NCI-H446 (cell line): ENCODE results near the gene ABCD3.
"Not testable (repeated sequence)": the region's sequence is repeated elsewhere in the genome, so short reads cannot be mapped to it uniquely, and the experiment has no call there.

ENCODE experiments used
- DNase-seq, 2 experiments: peaks; one replicate each; lab custom pipeline; 2025; lab: John Stamatoyannopoulos, UW

The ABCD3 gene

GRCh38 chr1:94416901-94417727 is 1.1 kb upstream of the ABCD3 start:
- peak in 1 of 2 experiments; percentile 15 for DNase-seq

GRCh38 chr1:94417728-94417977 is 536 bp upstream of the ABCD3 start:
- DNase-seq = no peak

GRCh38 chr1:94418664-94419655 is 771 bp downstream of the ABCD3 start:
- peak; percentile 32 to 55 for DNase-seq

GRCh38 chr1:94422115-94422820 is 4.1 kb downstream of the ABCD3 start:
- DNase-seq = no peak

GRCh38 chr1:94425821-94426484 is 7.8 kb downstream of the ABCD3 start:
- DNase-seq = no peak

DNA sequence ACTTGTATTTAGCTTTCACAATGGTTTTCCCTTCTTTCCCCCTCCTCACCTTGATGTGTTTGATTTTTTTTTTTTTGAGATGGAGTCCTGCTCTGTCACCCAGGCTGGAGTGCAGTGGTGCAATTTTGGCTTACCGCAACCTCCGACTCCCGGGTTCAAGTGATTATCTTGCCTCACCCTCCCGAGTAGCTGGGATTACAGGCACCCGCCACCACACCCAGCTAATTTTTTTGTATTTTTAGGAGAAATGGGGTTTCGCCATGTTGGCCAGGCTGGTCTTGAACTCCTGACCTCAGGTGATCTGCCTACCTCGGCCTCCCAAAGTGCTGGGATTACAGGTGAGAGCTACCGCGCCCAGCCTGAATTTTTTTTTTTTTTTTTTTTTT is 8.3 kb downstream of the ABCD3 start:
- DNase-seq = not testable (repeated sequence)

DNA sequence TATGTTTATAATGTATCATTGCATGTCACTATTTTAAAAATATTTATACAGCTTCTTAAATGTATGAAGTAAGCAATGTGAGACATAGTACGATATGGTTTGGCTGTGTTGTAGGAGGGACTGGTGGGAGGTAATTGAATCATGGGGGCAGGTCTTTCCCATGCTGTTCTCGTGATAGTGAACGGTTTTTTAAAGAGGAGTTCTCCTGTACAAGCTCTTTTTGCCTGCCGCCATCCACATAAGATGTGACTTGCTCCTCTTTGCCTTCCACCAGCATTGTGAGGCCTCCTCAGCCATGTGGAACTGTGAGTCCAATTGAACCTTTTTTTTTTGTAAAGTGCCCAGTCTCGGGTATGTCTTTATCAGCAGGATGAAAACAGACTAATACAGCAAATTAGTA is 10.3 kb downstream of the ABCD3 start:
- DNase-seq = no peak

DNA sequence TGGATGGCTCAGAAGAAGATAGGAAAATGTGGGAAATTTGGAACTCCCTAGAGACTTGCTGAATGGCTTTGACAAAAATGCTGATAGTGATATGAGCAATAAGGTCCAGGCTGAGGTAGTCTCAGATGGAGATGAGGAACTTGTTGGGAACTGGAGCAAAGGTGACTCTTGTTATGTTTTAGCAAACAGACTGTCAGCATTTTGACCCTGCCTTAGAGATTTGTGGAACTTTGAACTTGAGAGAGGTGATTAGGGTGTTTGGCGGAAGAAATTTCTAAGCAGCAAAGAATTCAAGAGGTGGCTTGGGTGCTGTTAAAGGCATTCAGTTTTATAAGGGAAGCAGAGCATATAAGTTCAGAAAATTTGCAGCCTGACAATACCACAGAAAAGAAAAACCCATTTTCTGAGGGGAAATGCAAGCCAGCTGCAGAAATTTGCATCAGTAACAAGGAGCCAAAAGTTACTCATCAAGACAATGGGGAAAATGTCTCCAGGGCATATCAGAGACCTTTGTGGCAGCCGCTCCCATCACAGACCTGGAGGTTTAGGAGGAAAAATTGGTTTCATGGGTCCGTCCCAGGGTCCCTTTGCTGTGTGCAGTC is 10.8 kb downstream of the ABCD3 start:
- DNase-seq = not testable (repeated sequence)

DNA sequence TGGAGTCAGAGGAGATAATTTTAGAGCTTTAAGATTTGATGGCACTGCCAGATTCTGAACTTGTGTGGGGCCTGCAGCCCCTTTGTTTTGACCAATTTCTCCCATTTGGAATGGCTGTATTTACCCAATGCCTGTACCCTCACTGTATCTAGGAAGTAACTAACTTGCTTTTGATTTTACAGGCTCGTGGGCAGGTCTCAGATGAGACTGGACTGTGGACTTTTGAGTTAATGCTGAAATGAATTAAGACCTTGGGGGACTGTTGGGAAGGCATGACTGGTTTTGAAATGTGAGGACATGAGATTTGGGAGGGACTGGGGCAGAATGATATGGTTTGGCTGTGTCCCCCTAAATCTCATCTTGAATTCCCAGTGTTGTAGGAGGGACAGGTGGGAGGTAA is 11.9 kb downstream of the ABCD3 start:
- DNase-seq = not testable (repeated sequence)

DNA sequence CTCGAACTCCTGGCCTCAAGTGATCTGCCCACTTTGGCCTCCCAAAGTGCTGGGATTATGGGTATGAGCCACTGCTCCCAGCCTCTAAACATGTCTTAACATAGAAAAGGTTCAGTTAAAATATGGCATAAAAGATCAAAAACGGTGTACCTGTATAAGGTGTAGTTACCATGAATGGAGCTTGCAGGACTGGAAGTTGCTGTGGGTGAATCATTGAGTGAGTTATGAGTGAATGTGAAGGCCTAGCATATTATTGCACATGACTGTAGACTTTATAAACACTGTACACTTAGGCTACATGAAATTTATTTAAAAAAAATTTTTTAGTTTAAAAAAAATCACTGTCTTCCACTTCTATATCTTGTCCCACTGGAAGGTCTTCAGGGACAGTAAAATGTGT is 15.7 kb downstream of the ABCD3 start:
- DNase-seq = no peak

DNA sequence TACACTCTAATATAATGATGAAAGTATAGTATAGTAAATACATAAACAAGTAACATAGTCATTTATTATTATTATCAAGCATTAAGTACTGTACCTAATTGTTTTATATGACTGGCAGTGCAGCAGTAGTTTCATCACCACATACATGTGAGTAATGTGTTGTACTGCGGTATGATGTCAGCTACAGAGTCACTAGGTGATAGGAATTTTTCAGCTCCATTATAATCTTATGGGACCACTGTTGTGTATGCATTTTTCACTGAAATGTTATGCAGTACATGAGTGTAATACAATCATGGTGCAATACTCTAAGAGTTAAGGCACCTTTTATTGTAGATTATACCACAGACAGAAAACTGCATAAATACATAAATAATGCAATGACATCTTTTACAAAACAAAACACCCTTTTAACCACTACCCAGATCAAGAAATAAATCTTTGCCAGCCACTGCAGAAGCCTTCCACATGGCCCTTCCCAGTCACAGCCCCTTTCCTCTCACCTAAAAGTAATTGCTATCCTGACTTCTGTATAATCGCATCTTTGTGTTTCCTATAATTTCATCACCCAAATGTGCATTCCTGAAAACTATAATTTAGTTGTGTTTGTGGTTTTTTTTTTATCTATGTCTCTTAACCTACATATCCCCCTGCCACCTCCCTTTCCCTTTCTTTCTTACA is 16.3 kb downstream of the ABCD3 start:
- no peak for DNase-seq

DNA sequence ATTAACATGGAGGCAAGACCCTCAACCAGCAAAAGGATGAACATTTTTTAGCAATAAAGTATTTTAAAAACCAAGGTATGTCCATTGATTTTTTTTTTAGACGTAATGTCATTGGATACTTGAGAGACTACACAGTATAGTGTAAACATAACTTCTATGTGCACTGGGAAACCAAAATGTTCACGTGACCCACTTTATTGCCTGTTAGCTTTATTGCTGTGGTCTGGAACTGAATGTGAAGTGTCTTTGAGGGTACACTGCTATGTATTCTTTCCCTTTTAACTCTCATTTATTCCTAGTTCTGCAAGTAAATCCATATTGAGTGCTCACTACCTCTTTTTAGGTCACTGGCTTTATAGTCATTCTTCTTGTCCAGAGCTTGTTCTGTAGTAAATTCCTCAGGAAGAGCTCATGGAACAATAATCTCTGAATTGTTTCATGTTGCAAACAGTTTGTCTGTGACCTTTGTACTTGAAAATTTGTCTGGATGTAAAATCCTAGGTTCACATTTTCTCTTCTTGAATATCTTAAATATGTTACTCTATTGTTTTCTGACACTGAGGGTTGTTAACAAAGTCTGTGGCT is 20.6 kb downstream of the ABCD3 start:
- DNase-seq = no peak

DNA sequence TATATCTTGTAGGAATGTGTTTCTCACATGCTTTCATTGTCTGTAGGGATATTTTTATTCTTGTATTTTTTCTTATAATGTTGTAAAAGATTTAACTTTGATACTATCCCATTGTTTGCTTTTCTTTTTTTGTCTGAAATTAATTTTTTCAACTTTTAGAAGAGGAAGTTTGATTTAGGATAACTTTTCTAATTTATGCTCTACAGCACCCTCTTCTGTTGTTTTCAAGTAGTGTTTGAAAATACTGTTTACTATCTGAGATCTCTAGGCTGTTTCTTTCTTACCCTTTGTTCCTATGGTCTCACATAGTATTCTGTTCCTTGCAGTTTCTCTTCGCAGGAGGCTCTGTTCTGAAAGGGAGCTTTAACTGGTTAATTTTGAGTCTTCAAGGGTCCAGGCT is 21.9 kb downstream of the ABCD3 start:
- DNase-seq = no peak

GRCh38 chr1:94443067-94443466 is 24.9 kb downstream of the ABCD3 start:
- not testable (repeated sequence) for DNase-seq

GRCh38 chr1:94444819-94445218 is 26.6 kb downstream of the ABCD3 start:
- not testable (repeated sequence) for DNase-seq

GRCh38 chr1:94445733-94446132 is 27.5 kb downstream of the ABCD3 start:
- DNase-seq = not testable (repeated sequence)

GRCh38 chr1:94446177-94446576 is 28.0 kb downstream of the ABCD3 start:
- DNase-seq = not testable (repeated sequence)

- not testable (repeated sequence) for DNase-seq
These were observed 30.6 kb downstream of the ABCD3 start for GRCh38 chr1:94448741-94449140.

DNA sequence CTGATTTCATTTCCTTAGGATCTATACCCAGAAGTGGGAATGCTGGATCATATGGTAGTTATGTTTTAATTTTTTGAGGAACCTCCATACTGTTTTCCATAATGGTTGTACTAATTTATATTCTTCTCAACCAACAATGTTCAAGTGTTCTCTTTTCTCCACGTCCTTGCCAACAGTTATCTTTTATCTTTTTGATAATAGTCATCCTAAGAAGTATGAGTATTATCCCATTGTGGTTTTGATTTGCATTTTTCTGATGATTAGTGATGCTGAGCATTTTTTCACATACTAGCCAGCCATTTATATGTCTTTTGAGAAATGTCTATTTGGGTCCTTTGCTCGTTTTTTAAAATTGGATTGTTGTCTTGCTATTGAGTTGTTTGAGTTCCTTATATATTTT is 38.5 kb downstream of the ABCD3 start:
- no peak for DNase-seq

DNA sequence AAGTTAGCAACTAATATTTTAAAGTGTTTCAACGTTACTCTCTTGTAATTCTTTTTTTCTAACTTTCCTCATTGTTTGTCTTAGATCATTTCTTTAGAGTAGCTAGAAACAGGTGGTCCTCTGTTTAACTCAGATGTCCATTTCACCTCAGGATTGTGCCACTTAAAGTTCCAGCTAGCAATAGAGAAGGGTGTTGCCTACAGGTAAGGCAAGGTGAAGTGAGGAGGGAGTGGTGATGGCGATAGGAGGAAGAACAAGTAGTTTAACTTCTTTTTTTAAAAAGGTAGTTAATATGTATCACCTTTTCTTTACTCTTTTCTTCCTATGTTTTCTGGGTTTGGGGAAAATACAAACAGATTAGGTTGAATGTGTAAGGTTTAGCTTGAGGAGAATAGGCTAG is 44.4 kb downstream of the ABCD3 start:
- no peak for DNase-seq
